A549 (cell line): ENCODE results near the gene DAGLB. TPM values are rescaled to one million over a fixed set of nuclear protein-coding genes. Genes with fewer than 3 reads are reported as not detected.

ENCODE experiments used
- ATAC-seq, 2 experiments: fragments of 200-7000 bp in 1 of 2; fragments of >200 bp in 1 of 2; cut with Nextera tagmentation in 1 of 2; cut with Tn5 transposase in 1 of 2; 3 replicates each; pipeline versions ENCODE4 v1.8.0 to v1.9.1; 2018 to 2020; ENCODE audit warnings: mild to moderate bottlenecking in 1 of 2, moderate library complexity in 1 of 2
- CTCF ChIA-PET: fragments of 300-600 bp; sonication (Branson Sonifier 250); formaldehyde crosslinking; extraction: SDS; loops from one replicate; lab custom pipeline; 2021; ENCODE audit warnings: antibody characterized with exemption, inconsistent platforms; lab: Yijun Ruan, JAX
- POLR2A ChIA-PET: fragments of 350-600 bp; formaldehyde crosslinking; extraction: SDS; loops from one replicate; lab custom pipeline; 2021; ENCODE audit warnings: antibody characterized with exemption, inconsistent platforms; lab: Yijun Ruan, JAX
- DNase-seq, 2 experiments: peaks; one replicate each; pipeline versions ENCODE4 v3.0.0 to v3.0.0-alpha.2; 2011 to 2016; ENCODE audit warnings: low read depth in 1 of 2, low spot score in 1 of 2
- FAIRE-seq: peaks from 2 replicates; lab custom pipeline; 2011; peaks lifted over from hg19 to GRCh38; lab: Jason Lieb, UNC
- H3K27ac ChIP-seq, 2 experiments: fragments of >200 bp; sonication (Bioruptor Twin); formaldehyde crosslinking; 3 replicates each; pipeline ENCODE4 v1.5.1; 2016 to 2017
- H3K4me1 ChIP-seq: fragments of >200 bp; sonication (Bioruptor Twin); formaldehyde crosslinking; 3 replicates; pipeline ENCODE4 v1.6.1; 2016
- H3K4me2 ChIP-seq: fragments of >200 bp; sonication (Bioruptor Twin); formaldehyde crosslinking; 3 replicates; pipeline ENCODE4 v1.6.1; 2016
- H3K4me3 ChIP-seq: fragments of >200 bp; sonication (Bioruptor Twin); formaldehyde crosslinking; 3 replicates; pipeline ENCODE4 v1.5.1; 2016
- H3K9me3 ChIP-seq: fragments of >200 bp; sonication (Bioruptor Twin); formaldehyde crosslinking; 3 replicates; pipeline ENCODE4 v1.6.1; 2016
- ATOH8 ChIP-seq: fragments of 250-450 bp; sonication (Bioruptor Pico); IDR thresholded peaks from 2 replicates; pipeline ENCODE4 v1.5.0; 2020; ENCODE audit warnings: low read depth, mild to moderate bottlenecking, moderate library complexity
- EP300 ChIP-seq, 2 experiments: fragments of >200 bp; sonication (Bioruptor Twin); formaldehyde crosslinking; IDR thresholded peaks; 2 replicates in 1 of 2; 3 replicates in 1 of 2; pipeline ENCODE4 v1.6.1; 2016 to 2017
- ESRRA ChIP-seq: fragments of 150-350 bp; IDR thresholded peaks from 2 replicates; pipeline ENCODE4 v1.6.1; 2014; ENCODE audit warnings: mild to moderate bottlenecking, low read length, borderline replicate concordance
- GATA3 ChIP-seq: IDR thresholded peaks from 2 replicates; pipeline ENCODE4 v1.6.1; 2012; ENCODE audit warnings: borderline replicate concordance
- HDAC2 ChIP-seq: fragments of 200-600 bp; sonication (generic); IDR thresholded peaks from 2 replicates; pipeline ENCODE4 v1.6.1; 2016
- JUN ChIP-seq, 2 experiments: fragments of >200 bp; sonication (Bioruptor Twin); formaldehyde crosslinking; IDR thresholded peaks; 2 replicates in 1 of 2; 3 replicates in 1 of 2; pipeline ENCODE4 v1.6.1; 2016 to 2017
- MAX ChIP-seq: IDR thresholded peaks from 2 replicates; pipeline ENCODE4 v1.6.1; 2012
- NR3C1 ChIP-seq: fragments of >200 bp; sonication (Bioruptor Twin); formaldehyde crosslinking; IDR thresholded peaks from 3 replicates; pipeline ENCODE4 v1.6.1; 2017
- PBX3 ChIP-seq: IDR thresholded peaks from 2 replicates; pipeline ENCODE4 v1.6.1; 2012
- PHF8 ChIP-seq: fragments of 200-600 bp; sonication (generic); IDR thresholded peaks from 2 replicates; pipeline ENCODE4 v1.6.1; 2016; ENCODE audit warnings: low read depth, mild to moderate bottlenecking, antibody characterized with exemption, moderate library complexity, borderline replicate concordance
- RAD21 ChIP-seq, 2 experiments: fragments of >200 bp in 1 of 2; sonication (Bioruptor Twin) in 1 of 2; formaldehyde crosslinking in 1 of 2; IDR thresholded peaks in 1 of 2; conservative IDR thresholded peaks in 1 of 2; 2 replicates in 1 of 2; 3 replicates in 1 of 2; pipeline ENCODE4 v1.6.1; 2012 to 2018; ENCODE audit warnings: inconsistent platforms in 1 of 2
- REST ChIP-seq: fragments of 200-600 bp; sonication (generic); IDR thresholded peaks from 2 replicates; pipeline ENCODE4 v1.6.1; 2016; ENCODE audit warnings: antibody characterized with exemption, mild to moderate bottlenecking, moderate library complexity
- RNF2 ChIP-seq: fragments of 200-600 bp; sonication (generic); IDR thresholded peaks from 2 replicates; pipeline ENCODE4 v1.6.1; 2016; ENCODE audit warnings: low read depth, mild to moderate bottlenecking, antibody characterized with exemption, moderate library complexity, borderline replicate concordance
- SREBF2 ChIP-seq: fragments of 450-650 bp; IDR thresholded peaks from 2 replicates; pipeline ENCODE4 v1.6.1; 2014; ENCODE audit warnings: mild to moderate bottlenecking, moderate library complexity
- USF2 ChIP-seq: fragments of 450-650 bp; IDR thresholded peaks from 2 replicates; pipeline ENCODE4 v1.6.1; 2014; ENCODE audit warnings: antibody characterized with exemption
- WGBS: methylation state at CpG from one replicate; pipeline ENCODE4 v1.1.6; 2017; ENCODE audit errors: missing lambda C conversion rate; 5-methylcytosine and 5-hydroxymethylcytosine counted together
- polyA plus RNA-seq, 4 experiments: library from polyadenylated mRNA; depleted of rRNA in 3 of 4; stranded (reverse); fragments of >200 nt; fragmentation: RNase III in 1 of 4; extraction: RNeasy Plus Mini Kit Qiagen cat#74134 plus additional on column Dnase treatment in 1 of 4; gene quantifications; 2 replicates in 3 of 4; 3 replicates in 1 of 4; pipeline ENCODE4 v1.2.3, GENCODE V29; 2011 to 2017

The DAGLB gene
- polyA plus RNA-seq, 2 of the 4 experiments (the other 2 are of a cell fraction), result 14.5 to 19.7 TPM

- TF ChIP-seq REST (no peak), ATOH8 (CRISPR knock-in tag) (no peak)
Measured at GRCh38 chr7:6422926-6423632, 24.7 kb downstream of the DAGLB start (continued).

- TF ChIP-seq HDAC2, result no peak
- no peak for TF ChIP-seq RAD21 (conservative IDR thresholded peaks at IDR 0.05 in 1 of 2, IDR thresholded peaks at IDR 0.05 in 1 of 2)
- TF ChIP-seq RNF2, result no peak
- TF ChIP-seq ESRRA, result no peak
- no peak for TF ChIP-seq USF2
- no peak for TF ChIP-seq NR3C1
- TF ChIP-seq EP300 (IDR thresholded peaks at IDR 0.05), result no peak
- TF ChIP-seq SREBF2, result no peak
- TF ChIP-seq REST, result no peak
- no peak for TF ChIP-seq JUN (IDR thresholded peaks at IDR 0.05)
- TF ChIP-seq MAX, result no peak
- no peak for TF ChIP-seq PBX3
- TF ChIP-seq PHF8, result no peak
- TF ChIP-seq GATA3, result no peak
- TF ChIP-seq, all 56 proteins: peak for 0
- Histone ChIP-seq H3K9me3 (no peaks in the 10 kb centered on the region), H3K27ac (no peak overlapping the region), H3K4me2 (no peak overlapping the region), H3K4me1 (peaks cover 9% of the 10 kb centered on the region), H3K4me3 (no peak overlapping the region)
- POLR2A ChIA-PET, result no interaction called here
- DNase-seq, result no peak
- no peak for ATAC-seq
- no peak for FAIRE-seq
- WGBS, result 93% methylated on average over 15 of the region's 16 CpGs
- CTCF ChIA-PET, result interaction anchor here (0.6 to 2.7 kb wide), 5 partner anchors 12 to 566 kb away, joined by 3 to 6 read pairs (median 3); no protein-coding TSS in a partner anchor
Measured at GRCh38 chr7:6422095-6422494, 25.7 kb downstream of the DAGLB start.
